Astrocyte of the cerebellum (primary cell): ENCODE results near the gene ZNF652.

ENCODE experiments used
- DNase-seq: peaks from one replicate; pipeline ENCODE4 v3.0.0-alpha.2; 2011; ENCODE audit warnings: low read depth
- H3K4me3 ChIP-seq: 2 replicates; pipeline ENCODE4 v1.5.1; 2011; ENCODE audit warnings: mild to moderate bottlenecking, low read depth, low read length, moderate library complexity
- in situ Hi-C: cut with HindIII; loops from 2 replicates; pipeline ENCODE4 v1.10.0; 2017; ENCODE audit warnings: low sequenced_read_pairs
- TF ChIP-seq, protein P1 (sequence below): IDR thresholded peaks from 2 replicates; pipeline ENCODE4 v1.5.1; 2012; ENCODE audit warnings: low read length, low read depth, moderate library complexity, mild to moderate bottlenecking; ENCODE audit errors: missing control alignments

Gene ZNF652

GRCh38 chr17:49386373-49386772, 24.3 kb upstream of the ZNF652 start:
- in situ Hi-C loops: loop anchor here (5.0 kb wide), 2 partner anchors 44 to 99 kb away; no protein-coding TSS in a partner anchor
- no peak overlapping the region for H3K4me3 ChIP-seq
- DNase-seq: no peak
- TF ChIP-seq, protein P1, sequence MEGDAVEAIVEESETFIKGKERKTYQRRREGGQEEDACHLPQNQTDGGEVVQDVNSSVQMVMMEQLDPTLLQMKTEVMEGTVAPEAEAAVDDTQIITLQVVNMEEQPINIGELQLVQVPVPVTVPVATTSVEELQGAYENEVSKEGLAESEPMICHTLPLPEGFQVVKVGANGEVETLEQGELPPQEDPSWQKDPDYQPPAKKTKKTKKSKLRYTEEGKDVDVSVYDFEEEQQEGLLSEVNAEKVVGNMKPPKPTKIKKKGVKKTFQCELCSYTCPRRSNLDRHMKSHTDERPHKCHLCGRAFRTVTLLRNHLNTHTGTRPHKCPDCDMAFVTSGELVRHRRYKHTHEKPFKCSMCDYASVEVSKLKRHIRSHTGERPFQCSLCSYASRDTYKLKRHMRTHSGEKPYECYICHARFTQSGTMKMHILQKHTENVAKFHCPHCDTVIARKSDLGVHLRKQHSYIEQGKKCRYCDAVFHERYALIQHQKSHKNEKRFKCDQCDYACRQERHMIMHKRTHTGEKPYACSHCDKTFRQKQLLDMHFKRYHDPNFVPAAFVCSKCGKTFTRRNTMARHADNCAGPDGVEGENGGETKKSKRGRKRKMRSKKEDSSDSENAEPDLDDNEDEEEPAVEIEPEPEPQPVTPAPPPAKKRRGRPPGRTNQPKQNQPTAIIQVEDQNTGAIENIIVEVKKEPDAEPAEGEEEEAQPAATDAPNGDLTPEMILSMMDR: no peak

- TF ChIP-seq, protein P1: no peak
- no peak overlapping the region for H3K4me3 ChIP-seq
- no peak for DNase-seq
- in situ Hi-C loops: loop anchor here (5.0 kb wide), 2 partner anchors 43 to 98 kb away; no protein-coding TSS in a partner anchor
These were observed 22.9 kb upstream of the ZNF652 start for GRCh38 chr17:49384951-49385350.

DNA sequence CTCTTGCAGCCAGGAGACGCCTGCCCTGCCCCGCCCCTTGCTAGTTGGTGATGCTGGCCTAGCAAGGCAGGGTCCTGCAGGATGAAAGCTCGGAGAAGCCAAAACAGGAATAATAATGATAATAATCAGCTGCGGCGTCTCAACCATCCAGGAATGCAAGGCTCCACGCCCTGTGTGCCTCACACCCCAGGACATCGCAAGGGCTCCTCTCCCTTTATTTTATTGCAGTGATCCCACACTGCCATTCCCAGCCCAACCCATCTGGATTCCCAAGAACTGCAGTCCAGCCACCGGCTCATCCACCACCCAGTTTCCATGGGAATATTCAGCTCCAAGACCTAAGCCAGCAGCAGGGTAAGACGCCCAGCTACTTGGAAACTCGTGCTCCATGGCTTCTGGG, 21.0 kb upstream of the ZNF652 start:
- no peak for DNase-seq
- H3K4me3 ChIP-seq: no peak overlapping the region
- in situ Hi-C loops: no loop called here
- TF ChIP-seq, protein P1: no peak

DNA sequence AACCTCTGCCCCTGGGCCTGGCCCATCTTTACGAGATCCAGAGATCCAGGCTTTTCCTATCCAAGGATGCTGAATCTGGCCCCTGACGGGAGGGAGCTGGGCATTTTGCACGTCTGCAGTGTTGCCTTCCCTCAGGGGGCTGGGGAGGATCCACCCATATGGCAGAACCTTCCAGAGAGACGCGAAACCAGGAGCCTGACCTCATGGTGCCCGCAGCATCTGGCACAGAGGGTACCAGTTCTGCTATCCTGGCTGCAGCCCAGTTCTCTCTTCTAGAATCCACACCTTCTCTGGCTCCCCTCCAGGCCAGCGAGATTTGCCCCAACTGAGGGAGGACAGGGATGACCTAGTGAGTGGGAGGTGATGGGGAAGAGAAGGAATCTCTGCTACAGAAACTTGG, 20.5 kb upstream of the ZNF652 start:
- in situ Hi-C loops: no loop called here
- no peak for DNase-seq
- H3K4me3 ChIP-seq: no peak overlapping the region
- TF ChIP-seq, protein P1: no peak

DNA sequence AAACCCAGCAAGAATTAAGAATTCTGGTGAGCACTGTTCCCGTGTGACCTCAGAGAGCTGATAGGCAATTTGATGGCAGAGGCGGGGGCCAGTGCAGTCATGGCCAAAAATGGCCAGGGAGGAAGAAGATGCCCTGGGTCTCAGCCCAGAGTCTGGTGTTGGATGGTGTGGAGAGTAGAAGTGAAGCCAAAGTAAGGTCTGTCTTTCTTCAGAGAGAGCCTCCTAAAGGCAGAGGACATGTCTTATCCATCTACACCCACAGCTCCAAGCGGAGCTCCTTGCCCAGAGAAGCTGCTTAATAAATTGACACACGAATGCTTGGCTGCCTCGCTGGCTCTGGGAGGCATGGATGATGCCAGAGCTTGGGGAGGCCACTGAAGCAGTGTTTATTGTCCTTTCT, 19.7 kb upstream of the ZNF652 start:
- DNase-seq: no peak
- H3K4me3 ChIP-seq: no peak overlapping the region
- TF ChIP-seq, protein P1: no peak
- in situ Hi-C loops: no loop called here

DNA sequence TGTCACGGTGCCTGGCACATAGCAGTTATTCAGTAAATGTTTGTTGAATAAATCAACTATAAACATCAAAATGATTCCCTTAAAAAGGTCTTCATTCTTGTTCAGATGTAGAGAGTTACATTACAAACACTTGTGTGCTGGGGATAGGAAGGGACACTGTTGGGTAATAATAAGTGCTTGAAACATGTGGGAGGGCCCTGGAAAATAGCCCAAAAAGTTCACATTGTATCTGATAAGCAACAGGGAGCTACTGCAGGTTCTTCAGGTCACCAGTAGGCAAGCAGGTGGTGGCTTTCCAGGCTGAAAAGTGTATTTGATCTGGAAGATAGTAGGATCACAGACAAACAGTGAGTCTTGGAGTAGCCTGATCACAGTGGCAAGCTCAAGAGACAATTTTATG, 19.0 kb upstream of the ZNF652 start:
- DNase-seq: no peak
- H3K4me3 ChIP-seq: no peak overlapping the region
- in situ Hi-C loops: no loop called here
- TF ChIP-seq, protein P1: no peak

DNA sequence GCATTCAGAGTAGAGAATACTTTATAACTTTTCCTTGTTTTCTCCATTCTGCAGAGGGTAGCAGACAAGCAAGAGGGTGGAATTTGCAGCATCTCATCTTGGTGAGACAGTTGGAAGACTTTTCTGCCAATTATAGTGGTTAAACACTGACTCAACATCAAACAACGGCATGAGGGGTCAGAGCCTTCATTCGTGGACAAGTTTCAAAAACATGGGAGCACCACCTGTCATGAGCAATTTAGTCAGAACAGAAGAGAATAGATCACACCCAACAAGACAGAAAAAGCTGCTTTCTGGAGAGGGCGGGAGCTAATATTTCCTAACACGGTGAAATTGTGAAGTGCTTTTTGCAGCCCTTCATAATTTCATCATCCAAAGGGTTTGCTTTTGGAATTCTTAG, 17.9 kb upstream of the ZNF652 start:
- in situ Hi-C loops: no loop called here
- TF ChIP-seq, protein P1: no peak
- no peak overlapping the region for H3K4me3 ChIP-seq
- no peak for DNase-seq
